ENCODE results near the gene RFLNA.

DNA sequence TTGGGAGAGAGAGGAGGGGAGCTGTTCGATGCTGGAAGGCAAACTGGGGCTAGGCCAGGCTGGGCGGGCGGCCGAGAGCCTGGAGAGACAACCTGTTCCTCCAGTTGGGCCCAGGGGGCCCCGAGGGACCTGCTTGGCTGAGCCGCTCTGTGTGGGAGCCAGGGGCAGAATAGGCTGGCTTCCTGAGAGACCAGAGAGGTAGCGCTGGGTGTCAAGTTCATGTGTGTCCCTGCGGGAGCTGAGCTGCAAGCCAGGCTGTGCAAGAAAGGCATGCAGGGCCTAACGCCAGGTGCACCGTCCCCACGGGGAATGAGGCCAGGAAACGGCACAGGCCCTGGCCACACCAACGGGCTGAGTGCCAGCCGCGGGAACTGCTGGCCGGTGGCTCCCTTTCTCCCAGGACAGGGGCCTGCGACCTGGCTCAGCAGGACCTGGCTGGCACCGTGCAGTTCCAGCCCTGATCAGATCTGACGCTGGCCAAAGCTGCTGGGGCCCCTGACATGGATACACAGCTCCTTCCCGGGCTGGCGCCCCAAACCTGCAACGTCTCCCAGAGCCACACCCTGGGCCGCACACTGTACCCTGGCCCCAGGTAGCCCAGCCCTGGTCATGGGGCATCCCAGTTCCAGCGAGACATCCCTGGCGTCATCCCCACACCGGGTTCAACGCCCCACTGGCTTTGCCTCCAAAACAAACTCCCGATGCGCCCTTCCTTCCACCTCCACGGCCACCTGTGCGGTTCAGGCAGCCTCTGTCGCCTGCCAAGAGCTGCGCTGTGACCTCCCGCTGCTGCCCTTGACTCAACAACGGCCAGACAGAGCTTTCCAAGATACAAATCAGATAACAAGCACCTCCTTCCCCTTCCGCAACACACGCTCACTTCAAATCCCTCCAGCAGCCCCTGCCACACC lies 65.0 kb downstream of the RFLNA start:
- peak; percentile 32 to 85 for TF ChIP-seq EP300 (IDR thresholded peaks at IDR 0.05)
- TF ChIP-seq, protein P1, sequence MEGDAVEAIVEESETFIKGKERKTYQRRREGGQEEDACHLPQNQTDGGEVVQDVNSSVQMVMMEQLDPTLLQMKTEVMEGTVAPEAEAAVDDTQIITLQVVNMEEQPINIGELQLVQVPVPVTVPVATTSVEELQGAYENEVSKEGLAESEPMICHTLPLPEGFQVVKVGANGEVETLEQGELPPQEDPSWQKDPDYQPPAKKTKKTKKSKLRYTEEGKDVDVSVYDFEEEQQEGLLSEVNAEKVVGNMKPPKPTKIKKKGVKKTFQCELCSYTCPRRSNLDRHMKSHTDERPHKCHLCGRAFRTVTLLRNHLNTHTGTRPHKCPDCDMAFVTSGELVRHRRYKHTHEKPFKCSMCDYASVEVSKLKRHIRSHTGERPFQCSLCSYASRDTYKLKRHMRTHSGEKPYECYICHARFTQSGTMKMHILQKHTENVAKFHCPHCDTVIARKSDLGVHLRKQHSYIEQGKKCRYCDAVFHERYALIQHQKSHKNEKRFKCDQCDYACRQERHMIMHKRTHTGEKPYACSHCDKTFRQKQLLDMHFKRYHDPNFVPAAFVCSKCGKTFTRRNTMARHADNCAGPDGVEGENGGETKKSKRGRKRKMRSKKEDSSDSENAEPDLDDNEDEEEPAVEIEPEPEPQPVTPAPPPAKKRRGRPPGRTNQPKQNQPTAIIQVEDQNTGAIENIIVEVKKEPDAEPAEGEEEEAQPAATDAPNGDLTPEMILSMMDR (IDR thresholded peaks at IDR 0.05) = no peak

Data from tibial nerve (tissue), 4 donors.